GM04503 (cell line): ENCODE results near the gene SLC25A13.
"Not testable (repeated sequence)": the region's sequence is repeated elsewhere in the genome, so short reads cannot be mapped to it uniquely, and the experiment has no call there.

Experiments
- DNase-seq: peaks from one replicate; pipeline ENCODE4 v3.0.0-alpha.2; 2012; ENCODE audit warnings: low read depth

Gene SLC25A13

DNA sequence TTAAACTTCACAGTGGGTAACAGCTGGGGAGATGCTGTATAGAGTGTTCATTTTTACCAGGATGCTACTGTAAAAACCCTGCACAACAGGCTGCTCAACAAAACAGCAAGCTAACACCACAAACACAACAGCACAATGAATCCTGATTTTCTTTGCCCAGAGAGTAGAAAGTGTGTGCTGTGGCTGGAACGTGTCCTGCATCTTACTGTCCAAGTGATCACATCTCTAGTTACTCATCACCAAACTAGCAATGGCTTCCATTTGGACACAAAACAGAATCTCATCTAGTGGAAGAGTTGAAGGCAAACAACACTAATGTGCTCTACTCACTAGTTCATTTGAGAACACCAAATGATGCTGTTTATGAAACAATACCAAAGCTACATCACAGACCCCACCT is 121.2 kb downstream of the SLC25A13 start:
- DNase-seq: no peak

DNA sequence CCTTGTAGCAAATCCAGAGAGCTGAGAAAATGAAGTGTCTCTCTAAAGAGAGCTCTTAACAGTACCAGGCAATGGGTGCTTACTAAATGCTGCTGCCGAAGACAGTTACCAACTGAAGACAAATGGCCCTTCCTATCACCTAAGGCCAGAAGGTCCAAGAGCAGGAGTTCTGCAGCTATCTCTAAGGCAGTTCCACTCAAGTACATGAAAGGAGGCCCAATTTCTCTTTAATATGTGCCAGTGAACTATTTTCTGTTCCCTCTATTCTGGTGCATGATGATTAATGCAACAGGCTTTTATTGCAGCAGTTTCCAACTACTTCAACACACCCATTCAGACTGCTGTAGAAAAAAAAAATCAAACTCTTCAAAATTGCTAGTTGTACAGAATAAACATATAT is 122.5 kb downstream of the SLC25A13 start:
- DNase-seq: no peak

DNA sequence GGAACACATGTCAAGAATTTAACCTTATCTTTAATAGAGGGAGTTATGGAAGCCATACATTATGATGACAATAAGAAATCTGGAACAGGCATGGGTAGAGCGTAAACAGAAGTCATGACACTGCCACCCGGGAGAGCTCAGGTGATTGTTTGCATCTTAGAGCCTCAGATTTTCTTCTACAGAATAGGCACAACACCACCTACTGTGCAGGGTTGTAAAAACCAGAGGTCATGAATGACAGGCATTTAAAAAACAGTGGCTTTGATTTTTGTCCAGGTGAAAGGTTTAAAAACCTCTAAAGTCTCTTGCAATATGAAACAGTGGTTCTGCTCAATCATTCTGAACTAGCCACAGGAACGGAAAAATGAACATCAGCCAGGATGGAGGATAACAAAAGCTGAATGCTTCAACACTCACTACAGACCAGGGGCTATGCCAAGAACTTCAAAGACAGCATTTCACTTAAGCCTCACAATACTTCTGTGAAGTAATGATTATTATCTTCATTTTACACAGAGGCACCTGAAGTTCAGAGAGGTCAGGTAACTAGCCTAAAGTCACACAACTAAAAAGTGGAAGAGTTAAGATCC is 123.8 kb downstream of the SLC25A13 start:
- no peak for DNase-seq

DNA sequence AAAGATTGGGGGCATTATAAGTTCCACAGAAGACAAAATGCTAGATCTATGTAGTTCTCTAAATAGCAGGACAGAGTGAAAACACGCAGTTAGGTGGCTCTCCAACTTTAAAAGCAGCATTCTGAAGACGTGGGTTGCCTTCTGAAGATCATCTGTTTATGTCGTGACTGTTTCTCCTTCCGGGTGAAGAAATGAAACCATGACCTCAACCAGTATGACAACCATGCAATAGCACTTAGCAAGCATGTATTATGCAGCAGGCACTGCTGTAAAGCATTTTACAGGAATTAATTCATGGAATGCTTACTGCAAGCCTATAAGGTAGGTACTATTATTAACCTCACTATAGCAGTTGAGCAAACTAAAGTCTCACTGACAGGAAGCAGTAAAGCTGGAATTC is 125.2 kb downstream of the SLC25A13 start:
- no peak for DNase-seq

DNA sequence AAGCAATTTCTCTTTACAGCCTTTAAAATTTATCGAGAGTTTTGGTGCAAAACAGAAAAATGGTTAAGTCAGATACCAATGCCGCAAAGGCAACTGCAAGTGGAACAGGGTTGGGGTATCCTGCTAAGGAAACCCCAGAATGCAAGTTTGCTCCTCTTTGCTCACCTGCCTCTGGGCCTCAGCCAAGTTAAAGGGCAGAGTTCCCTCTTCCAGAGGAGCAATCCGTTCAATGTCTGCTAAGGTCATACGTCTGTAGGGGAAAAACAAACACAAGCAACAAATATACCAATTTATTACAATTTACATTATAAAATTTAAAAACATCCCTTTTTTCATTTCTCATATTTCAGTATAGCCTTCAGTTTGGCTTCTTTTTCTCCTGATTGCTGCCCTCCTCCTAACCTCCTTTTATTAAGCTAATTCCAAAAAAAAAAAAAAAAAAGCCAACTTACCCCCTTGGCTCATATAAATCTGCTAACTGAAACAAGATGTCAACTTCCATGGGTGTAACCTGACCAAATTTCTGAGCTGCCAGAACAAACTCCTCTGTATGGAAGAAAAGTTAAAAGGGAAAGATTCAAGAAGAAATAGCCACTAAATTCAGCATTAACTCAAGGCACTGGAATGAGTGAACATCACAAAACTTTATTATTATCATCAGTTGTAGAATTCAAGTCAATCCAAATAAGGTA is 132.6 kb downstream of the SLC25A13 start:
- DNase-seq: no peak

DNA sequence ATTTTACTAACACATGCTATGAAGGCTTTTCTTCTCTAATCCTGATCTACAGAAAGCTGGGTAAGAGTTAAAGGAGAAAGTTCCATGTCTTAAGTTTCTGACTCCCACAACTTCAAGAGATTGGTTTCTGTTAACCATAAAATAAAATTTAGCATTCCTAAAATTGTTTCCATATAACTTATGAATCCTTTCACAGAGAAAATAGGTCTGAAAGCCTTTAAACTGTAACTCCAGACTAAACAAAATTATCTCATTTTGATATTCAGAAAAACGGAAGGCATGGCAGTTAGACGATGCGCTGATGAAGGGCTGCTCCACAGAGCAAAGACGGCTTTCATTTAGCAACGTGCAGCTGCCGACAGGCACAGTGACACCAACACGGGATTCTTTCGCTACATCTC is 133.3 kb downstream of the SLC25A13 start:
- DNase-seq: peak; percentile 23

DNA sequence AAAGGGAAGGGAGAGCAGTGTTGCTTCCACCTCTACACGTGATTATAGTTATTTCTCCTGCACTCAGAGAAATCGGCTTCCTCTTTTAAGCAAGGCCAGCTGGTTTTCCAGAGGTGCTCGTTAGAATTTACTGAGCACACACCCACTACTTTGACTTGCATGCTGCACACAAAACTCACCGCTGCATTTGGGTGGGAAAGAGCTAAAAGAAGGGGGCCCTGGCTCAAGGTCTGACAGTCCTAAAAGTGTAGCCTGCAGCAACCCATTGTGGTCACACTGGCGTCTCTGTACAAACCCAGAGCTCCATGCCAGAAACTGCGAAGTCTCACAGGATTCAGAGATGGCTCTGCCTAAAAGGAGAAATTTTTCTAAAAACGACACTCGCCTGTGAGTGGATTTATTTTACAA is 133.7 kb downstream of the SLC25A13 start:
- no peak for DNase-seq

DNA sequence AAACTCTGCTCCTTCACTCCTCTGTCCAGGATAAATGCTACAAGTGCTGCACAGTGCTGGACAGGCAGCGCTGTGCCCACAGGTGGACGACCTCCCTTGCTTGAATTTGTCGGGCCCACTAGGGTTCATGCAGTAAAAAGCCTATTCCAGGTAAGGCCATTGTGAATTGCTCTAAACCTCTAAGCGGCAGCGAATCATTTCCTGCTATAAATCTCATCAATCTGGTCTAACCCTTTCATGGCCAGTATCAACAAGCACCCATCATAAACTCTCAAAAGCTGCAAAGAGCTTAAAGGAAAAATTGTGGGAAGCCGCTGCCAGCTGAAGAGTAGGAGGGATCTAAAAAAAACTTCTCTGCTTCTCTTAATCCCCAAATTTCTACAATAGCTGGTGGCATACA is 134.2 kb downstream of the SLC25A13 start:
- no peak for DNase-seq

DNA sequence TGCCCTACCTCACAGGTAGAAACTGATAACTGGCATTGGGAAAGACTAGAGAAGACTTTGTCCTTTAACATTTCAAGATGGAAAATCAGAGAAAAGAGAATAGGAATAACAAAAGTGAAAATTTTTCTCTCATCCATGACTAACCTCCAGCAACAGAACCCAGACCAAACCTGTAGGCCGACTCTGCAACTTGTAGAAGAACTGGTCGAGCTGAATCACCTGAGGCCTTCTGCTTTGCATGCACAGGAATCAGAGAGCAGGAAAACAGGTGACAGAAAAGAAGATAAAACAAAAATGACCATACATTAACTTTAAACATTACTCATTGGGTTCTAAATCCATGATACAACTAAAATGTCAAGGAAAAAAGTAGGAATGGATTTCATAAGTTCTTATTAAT is 137.1 kb downstream of the SLC25A13 start:
- DNase-seq: no peak

DNA sequence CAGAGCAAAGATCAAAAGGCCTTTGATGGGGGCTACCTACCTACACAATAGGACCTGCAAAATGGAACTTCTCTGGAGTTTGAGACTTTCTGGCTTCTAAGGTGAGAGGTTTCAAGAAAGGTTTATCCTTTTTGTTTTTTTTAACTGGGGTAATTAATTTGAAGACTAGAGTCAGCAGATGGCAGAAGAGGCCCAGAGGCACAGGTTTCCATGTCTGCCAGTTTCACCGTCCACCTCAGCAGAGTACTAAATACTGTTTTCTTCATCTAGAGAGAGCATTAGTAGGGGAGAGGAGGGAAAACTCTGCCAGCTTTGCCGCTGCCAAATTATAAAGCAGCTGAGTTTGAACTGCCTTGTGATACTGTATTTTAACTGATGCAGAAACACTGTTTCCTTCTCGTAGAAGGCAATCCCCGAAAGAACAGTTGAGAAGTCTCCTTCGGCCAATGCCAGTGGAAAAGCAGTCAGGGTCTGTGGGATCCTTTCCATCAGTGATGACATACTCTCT is 138.7 kb downstream of the SLC25A13 start:
- DNase-seq: no peak

DNA sequence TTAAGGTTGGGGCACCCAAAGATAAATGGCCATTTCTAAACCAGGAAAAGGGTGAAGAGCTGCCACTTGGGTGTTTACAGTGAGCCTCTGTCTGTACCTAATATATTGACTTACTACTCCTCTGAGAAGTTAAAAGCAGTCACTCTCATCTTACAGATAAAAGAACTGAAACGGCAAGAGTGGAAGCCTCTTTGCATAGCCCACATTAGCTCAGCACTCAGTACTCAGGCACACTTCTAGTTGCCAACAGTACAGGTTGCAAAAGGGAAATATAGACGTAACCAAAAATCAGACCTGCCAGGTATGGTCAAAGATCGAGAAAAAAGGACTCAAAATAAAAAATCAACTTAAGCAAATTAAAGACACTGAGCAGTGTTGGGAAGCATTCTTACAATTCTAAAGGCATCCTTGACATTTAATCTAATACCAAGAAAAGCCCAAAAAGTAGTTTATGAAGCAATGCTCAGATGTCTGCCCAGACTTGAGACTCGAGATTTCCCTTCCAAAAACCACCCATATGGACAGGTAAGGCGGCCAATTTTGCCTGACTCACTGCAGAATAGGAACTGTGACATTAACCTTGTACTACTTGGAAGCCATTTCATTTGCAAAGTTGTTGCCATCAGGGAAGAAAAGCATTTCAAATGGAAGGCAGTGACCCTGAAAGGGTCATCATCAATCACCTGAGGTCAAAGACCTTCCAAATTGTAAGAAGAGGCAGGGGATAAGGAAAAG is 139.3 kb downstream of the SLC25A13 start:
- no peak for DNase-seq

DNA sequence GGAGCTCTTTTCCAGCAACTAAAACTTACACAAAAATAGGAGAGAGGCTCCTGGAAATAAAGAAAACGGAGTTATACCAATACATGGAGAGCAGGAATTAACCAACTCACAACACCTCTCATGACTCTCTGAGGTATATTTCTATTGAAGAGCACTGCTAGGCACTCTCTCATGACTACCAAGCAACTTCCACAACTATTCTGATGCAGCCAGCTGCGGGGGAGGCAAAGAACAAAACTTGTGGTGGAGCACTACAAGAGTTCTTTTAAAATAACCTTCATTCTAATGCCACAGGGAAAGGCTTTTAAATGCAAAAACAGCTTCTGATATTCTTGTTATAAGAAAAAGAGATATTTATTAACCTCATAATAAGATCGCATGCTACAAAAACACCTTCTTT is 140.7 kb downstream of the SLC25A13 start:
- no peak for DNase-seq

DNA sequence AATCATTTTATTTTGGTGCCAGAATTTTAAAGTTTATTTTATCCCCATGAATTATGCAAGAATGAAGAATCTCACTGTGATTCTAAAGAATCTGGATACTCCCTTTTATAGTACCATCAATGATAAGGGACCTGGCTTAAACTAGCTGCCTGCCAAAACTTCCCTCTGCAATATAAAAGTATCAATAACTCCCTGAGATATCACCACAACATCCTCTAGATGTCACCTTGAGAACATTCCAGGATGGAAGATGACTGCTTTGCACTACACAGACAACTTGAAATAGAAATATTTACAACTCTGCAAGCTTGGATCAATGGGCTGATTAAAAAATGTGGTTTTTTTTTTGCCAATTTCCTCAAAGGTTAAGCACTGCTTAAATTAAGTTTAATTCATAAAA is 142.1 kb downstream of the SLC25A13 start:
- DNase-seq: no peak

DNA sequence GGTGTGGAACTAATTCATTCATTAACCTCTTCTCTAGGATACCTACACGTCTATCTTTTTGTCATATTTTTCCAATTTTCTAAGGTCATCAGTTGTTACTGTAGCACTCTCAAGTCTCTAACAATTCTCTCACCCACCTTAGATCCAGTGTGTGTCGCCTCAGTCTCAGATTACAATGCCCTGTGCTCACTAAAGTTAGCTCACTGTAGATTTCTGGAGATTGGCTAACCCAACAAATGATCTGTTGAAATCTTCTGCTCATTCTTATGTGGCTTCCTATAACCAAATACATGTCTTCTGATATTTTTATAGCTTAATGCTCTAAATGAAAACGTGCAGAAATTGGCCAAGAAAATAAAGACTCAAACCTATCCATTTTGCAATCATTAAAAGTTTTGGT is 142.6 kb downstream of the SLC25A13 start:
- no peak for DNase-seq

DNA sequence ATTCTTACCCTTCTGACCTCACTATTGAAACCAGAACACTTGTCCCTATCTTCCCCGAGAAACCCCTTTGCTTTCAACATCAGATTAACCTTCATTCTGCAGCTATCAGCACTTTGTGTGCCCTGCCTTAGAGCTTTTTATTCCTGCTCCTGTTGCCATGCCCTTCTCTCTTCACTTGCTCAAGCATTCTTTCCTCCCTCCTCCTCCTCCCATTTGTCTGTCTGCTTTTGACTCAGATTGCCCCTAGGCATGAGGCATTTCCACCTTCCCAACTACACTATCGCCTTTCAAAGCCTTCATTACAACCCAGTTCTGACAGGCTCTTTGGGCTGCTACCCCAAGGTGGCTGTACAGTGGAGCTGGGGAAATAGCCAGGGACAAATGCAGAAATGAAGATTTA is 143.3 kb downstream of the SLC25A13 start:
- DNase-seq: no peak

DNA sequence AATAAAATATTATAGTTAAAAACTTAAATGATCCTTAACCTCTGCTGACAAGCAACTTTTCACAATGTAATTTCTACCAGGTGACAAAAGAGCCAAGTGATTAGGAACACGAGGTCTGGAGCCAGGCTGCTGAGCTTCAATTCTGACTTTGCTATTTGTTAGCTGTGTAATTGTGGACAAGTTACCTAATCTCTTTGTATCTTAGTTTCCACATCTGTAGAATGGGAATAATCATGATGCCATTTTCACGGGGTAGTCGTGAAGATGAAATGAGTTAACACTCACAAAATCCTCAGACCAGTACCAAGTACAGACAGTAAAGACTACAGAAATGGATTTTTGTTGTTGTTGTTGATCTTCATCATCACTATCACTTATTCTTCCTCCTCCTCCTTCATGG is 144.5 kb downstream of the SLC25A13 start:
- no peak for DNase-seq

DNA sequence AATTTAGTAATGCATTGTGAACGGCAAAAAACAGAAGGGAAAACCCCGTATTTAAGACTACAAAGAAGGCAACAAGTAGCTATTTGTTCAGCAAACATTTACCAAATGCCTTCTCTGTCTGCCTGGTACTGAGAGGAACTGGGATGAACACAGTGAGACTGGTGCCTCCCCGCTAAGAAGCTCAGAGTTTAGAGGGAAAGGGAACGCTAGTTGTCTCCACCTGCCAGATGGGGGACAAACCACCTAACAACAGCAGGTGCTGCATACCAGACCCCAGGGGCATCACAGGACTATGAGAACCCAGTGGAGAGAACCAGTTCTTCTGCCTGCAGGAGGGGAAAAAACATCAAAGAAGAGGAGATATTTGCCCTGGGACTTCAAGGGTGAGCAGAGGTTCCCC is 147.1 kb downstream of the SLC25A13 start:
- DNase-seq: no peak

DNA sequence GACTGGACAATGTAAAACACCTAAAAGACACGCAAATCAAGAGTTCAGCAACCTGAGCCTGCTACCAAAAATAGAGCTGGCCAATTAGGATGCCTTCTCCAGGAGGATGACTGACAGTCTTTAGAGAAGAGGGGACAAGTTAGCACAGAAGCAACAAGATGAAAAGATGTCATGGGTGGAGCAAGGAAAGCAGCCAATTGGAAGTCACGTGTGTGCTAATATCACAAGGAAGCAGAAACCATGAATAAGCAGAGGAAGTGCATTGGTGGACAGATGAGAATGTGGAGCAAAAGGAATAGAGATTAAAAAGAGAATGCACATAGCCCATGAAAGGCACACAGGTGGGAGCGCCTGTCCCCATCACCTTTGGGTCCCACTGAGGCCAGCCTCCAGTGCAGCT is 148.1 kb downstream of the SLC25A13 start:
- DNase-seq: no peak

DNA sequence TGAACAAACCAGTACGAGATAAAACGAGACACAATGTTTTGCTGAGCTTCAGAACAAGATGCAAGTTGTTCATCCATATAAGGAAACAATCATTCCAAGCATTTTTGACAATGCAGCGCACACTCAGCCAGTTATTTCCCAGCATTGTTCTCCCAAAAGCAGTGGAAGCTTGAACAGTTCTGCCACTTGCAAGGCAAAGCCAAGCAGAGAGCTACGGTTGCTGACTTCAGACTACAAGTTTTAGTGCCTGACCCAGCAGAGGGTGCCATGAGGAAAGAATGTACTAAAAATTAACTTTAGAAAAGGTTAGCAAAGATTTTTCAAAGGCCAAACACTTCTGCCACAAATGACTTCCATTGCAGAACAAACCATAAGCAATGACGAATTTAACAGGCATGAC is 152.5 kb downstream of the SLC25A13 start:
- no peak for DNase-seq

DNA sequence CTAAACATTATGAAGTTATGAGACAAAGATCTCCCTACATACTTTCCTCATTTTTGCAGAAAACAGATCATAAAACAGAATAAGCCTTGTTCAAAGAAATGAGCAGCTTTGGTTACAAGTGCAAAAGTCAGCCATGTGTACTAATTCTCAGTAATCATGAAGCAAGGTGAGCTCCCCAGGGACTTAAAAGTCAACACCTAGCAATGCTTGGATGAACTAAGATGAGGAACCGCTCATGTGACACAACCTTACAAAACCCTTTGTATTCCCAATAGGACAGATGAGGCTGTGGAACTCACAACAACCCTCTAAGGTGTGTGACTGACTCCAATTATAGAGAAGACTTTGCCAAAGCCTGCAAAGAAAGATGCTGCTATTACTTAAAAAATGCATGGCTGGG is 154.5 kb downstream of the SLC25A13 start:
- DNase-seq: no peak

DNA sequence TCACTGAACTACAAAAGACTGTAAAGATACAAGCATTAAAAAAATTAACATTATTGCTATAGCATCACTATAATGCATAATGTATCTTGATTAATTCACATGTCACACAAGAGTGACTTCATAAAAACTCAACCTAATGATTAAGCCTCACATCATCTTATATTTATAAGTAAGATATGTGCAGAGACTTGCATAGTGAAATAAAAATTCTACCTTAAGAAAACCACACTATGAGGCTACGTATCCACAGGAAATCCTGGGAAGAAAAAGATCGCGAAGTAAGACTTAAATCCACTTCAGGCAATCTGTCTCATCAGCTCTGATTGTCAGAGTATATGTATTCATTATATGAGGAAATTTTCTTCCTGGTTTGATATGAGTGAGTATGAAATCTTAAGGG is 160.0 kb downstream of the SLC25A13 start:
- DNase-seq: no peak

DNA sequence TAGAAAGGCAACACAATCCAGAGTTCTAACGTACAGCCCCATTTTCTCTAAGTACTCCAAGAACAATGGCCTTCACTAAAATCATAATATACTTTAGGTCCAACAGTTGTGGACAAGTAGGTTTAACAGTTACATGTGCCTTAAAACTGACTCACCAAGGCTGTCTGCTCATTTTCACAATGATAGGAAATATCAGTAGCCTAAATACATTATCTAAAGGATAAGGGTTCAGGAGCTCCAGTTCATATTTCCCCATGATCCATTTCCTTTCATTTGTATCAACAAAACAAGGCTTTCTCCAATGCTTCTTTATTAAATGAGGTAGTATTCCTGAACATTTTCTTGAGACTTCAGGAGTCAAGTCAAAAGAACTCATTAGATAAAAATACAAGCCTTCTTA is 164.0 kb downstream of the SLC25A13 start:
- DNase-seq: no peak

DNA sequence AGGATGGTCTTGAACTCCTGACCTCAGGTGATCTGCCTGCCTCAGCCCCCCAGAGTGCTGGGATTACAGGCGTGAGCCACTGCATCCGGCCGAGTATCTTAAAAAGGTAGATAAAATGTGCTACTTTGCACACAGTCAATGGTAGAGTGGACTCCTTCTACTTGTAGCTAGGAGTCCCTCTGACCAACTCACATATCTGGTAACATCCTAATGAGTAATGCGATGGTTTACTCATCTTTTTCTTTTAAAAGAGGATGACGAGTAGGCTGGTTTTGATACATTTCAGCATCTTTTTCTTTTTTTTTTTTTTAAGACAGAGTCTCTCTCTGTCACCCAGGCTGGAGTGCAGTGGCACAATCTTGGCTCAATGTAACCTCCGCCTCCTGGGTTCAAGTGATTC is 167.4 kb downstream of the SLC25A13 start:
- DNase-seq: not testable (repeated sequence)
